ENCODE results near the gene TRIM36.

The TRIM36 gene

DNA sequence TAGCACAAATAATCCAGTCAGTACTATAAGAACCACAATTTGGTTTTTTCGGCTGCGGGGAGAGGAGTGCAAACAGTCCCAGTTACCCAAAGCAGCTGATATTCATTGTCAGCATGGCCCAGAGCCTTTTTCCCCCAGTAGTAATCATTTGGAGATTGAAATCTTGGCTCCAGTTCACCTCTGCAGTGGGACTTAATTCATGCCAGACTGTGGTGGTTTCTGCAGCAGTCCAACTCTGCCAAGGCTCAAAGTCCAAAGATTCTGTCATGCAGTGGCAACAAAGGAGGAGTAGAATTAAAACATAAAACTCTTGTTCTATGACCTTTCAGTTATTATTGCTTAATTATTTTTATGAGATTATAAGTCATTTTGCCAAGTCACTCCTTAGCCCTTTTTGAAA is 25.0 kb upstream of the TRIM36 start:
- Mint-ChIP-seq H3K36me3 (ENCODE audit: low read depth) (no peaks in the 10 kb centered on the region), H3K4me1 (no peaks in the 10 kb centered on the region), H3K9me3 (peaks cover 5% of the 10 kb centered on the region), H3K27me3 (ENCODE audit: low read depth) (peaks cover 7% of the 10 kb centered on the region), H3K4me3 (no peak overlapping the region), H3K27ac (no peak overlapping the region)
- TF ChIP-seq, protein P1, sequence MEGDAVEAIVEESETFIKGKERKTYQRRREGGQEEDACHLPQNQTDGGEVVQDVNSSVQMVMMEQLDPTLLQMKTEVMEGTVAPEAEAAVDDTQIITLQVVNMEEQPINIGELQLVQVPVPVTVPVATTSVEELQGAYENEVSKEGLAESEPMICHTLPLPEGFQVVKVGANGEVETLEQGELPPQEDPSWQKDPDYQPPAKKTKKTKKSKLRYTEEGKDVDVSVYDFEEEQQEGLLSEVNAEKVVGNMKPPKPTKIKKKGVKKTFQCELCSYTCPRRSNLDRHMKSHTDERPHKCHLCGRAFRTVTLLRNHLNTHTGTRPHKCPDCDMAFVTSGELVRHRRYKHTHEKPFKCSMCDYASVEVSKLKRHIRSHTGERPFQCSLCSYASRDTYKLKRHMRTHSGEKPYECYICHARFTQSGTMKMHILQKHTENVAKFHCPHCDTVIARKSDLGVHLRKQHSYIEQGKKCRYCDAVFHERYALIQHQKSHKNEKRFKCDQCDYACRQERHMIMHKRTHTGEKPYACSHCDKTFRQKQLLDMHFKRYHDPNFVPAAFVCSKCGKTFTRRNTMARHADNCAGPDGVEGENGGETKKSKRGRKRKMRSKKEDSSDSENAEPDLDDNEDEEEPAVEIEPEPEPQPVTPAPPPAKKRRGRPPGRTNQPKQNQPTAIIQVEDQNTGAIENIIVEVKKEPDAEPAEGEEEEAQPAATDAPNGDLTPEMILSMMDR (IDR thresholded peaks at IDR 0.05; ENCODE audit: unreplicated experiment in 3 of 3): no peak

DNA sequence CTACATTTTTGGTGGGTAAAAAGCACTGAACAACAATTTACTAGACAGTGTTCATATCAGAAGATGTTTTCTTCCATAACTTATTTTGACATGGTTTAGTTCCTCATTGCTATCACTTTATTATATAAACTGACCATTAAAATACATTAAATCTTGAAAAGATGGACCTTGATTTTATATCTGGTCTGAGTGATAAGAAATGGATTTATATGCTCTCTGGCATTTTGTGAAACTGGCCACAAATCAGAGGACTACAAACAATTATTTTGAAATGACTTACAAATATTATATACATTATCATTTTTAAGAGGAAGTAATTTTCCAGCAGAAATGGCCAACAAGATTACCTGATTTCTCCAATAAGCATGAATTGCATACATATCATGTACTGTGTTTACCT is 23.6 kb upstream of the TRIM36 start:
- H3K4me3 Mint-ChIP-seq: no peak overlapping the region
- peaks cover 7% of the 10 kb centered on the region for H3K27me3 Mint-ChIP-seq (ENCODE audit: low read depth)
- no peak overlapping the region for H3K27ac Mint-ChIP-seq
- no peaks in the 10 kb centered on the region for H3K36me3 Mint-ChIP-seq (ENCODE audit: low read depth)
- TF ChIP-seq, protein P1 (IDR thresholded peaks at IDR 0.05; ENCODE audit: unreplicated experiment in 3 of 3): no peak
- H3K4me1 Mint-ChIP-seq: no peaks in the 10 kb centered on the region
- H3K9me3 Mint-ChIP-seq: peaks cover 2% of the 10 kb centered on the region

- H3K36me3 Mint-ChIP-seq (ENCODE audit: low read depth): no peaks in the 10 kb centered on the region
- H3K9me3 Mint-ChIP-seq: no peaks in the 10 kb centered on the region
- no peaks in the 10 kb centered on the region for H3K4me1 Mint-ChIP-seq
- H3K4me3 Mint-ChIP-seq: no peak overlapping the region
- H3K27ac Mint-ChIP-seq: no peak overlapping the region
- H3K27me3 Mint-ChIP-seq (ENCODE audit: low read depth): peaks cover 7% of the 10 kb centered on the region
- TF ChIP-seq, protein P1 (IDR thresholded peaks at IDR 0.05; ENCODE audit: unreplicated experiment in 3 of 3): no peak
Observed at GRCh38 chr5:115192098-115192497, 22.4 kb upstream of the TRIM36 start.

- Mint-ChIP-seq H3K27me3 (ENCODE audit: low read depth) (peaks cover 7% of the 10 kb centered on the region), H3K4me3 (no peak overlapping the region), H3K27ac (no peak overlapping the region), H3K4me1 (no peaks in the 10 kb centered on the region), H3K9me3 (no peaks in the 10 kb centered on the region), H3K36me3 (ENCODE audit: low read depth) (no peaks in the 10 kb centered on the region)
- TF ChIP-seq, protein P1 (IDR thresholded peaks at IDR 0.05; ENCODE audit: unreplicated experiment in 3 of 3): no peak
Observed at GRCh38 chr5:115191474-115192031, 21.8 kb upstream of the TRIM36 start.

DNA sequence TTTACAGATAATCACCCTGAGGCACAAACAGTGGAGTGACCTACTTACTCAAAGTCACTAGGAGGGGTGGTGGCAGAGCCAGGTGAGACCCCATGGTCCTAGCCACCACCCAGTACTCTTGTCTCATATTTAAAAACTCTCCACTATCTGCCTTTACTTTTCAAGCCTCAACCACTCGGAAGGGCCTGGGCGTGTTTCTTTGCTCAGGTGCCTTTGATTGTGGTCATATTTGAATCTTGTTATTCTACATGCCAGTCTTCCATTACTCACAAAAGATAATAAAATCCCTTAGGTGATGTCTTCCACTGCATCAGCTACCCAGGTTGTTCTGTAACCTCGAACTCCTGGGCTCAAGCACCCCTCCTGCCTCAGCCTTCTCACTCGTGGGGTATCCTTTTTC is 20.7 kb upstream of the TRIM36 start:
- Mint-ChIP-seq H3K4me3 (no peak overlapping the region), H3K36me3 (ENCODE audit: low read depth) (no peaks in the 10 kb centered on the region), H3K27ac (no peak overlapping the region), H3K4me1 (no peaks in the 10 kb centered on the region), H3K9me3 (no peaks in the 10 kb centered on the region), H3K27me3 (ENCODE audit: low read depth) (peaks cover 7% of the 10 kb centered on the region)
- TF ChIP-seq, protein P1 (IDR thresholded peaks at IDR 0.05; ENCODE audit: unreplicated experiment in 3 of 3): no peak

- Mint-ChIP-seq H3K9me3 (no peaks in the 10 kb centered on the region), H3K4me1 (no peaks in the 10 kb centered on the region), H3K27ac (no peak overlapping the region), H3K27me3 (ENCODE audit: low read depth) (peaks cover 8% of the 10 kb centered on the region), H3K36me3 (ENCODE audit: low read depth) (no peaks in the 10 kb centered on the region), H3K4me3 (no peak overlapping the region)
- TF ChIP-seq, protein P1 (IDR thresholded peaks at IDR 0.05; ENCODE audit: unreplicated experiment in 3 of 3): no peak
Observed at GRCh38 chr5:115189866-115190265, 20.2 kb upstream of the TRIM36 start.
